Endometrial microvascular endothelial cells (primary cell): ENCODE results near the gene C1orf167. TPM values are rescaled to one million over a fixed set of nuclear protein-coding genes. Genes with fewer than 3 reads are reported as not detected.

Source experiments
- in situ Hi-C: cut with HindIII; loops from 2 replicates; pipeline ENCODE4 v1.10.0; 2017; ENCODE audit warnings: low sequenced_read_pairs, low pct_unique_long_range_greater_than_20kb; ENCODE audit errors: inconsistent ontology term
- total RNA-seq: library from RNA; depleted of rRNA; stranded (reverse); fragments of >200 nt; gene quantifications from one replicate; pipeline ENCODE4 v1.2.3, GENCODE V29; 2015; ENCODE audit errors: inconsistent ontology term

The C1orf167 gene
- total RNA-seq, 1 donor from 2014 or later, result not detected

DNA sequence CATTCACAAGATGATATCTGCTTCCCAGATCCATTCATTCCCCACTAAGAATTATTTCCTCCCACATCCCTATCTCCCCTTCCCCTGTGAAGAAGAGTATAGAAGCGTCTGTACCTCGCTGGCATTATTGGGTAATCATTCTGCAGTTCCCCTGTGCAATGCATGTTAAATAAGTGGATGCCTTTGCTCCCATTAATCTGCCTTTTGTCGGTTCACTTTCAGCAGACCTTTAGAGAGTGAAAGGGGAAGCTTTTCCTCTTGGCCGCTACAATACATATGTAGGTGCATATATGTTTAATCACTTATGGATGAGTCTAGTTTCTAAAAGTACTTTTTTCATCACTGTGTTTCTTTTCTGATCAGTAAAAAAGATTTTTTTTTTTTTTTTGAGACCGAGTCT is 51.0 kb downstream of the C1orf167 start:
- in situ Hi-C loops, result no loop called here

DNA sequence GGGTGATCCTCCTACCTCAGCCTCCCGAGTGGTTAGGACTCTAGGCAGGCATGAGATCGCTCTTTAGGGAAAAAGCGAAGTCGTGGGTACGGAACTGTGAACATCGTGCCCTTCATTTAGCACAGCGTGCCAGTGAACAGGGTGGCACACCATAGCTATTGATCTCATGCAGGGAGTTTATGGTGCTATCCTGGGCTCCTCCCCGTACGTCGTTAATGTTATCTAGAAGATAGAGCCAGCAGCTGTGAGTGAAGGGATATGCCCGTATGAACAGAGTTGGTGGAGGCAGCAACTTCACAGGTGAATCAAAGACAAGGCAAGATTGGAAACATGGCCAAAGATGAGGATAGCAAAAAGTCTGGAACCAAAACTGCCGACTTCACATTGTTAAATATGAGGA is 55.2 kb downstream of the C1orf167 start:
- in situ Hi-C loops, result no loop called here

DNA sequence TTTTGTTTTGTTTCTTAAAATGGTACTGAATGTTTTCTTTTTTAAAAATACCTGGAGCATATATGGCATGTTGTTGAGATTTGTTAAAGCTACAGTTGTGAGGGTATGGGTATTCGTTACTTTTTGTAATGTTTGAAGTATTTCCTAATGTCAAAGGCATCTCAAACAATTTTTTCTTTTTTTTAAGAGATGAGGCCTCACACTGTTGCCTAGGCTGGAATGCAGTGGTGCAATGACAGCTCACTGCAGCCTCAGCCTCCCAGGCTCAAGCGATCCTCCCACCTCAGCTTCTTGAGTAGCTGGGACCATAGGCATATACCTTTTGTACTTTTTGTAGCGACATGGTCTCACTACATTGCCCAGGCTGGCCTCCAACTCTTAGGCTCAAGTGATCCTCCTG is 60.1 kb downstream of the C1orf167 start:
- in situ Hi-C loops, result no loop called here

DNA sequence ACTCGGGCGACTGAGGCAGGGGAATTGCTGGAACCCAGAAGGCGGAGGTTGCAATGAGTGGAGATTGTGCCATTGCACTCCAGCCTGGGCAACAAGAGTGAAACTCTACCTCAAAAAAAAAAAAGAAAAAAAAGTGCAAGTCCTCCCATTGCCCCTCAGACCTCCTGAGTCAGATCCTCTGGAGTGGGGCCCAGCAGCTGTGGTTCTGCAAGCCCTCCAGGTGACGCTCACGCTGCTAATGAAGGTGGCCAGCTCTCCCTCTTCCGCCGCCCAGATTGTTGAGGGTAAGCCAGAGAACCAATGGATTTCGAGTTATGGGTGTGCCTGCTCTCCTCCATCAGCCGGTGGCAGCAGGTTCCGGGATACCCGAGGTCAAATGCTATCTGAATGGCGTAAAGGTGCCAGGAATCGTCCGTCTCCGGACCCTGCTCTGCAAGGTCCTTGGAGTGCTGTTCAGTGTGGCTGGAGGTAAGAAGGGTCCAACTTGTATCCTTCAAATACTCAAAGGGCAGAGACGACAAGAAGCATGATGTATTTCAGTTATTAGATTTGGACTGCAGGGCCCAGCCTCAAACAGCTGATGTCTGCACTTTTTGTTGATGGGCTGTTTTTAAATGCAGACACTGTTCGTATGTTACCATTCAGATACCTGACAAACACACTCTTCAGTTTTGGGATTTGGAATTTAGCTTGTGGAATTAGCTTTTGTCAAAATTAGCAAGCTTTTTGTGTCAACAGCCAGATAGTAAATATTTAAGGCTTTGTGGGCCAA is 61.6 kb downstream of the C1orf167 start:
- in situ Hi-C loops, result no loop called here

DNA sequence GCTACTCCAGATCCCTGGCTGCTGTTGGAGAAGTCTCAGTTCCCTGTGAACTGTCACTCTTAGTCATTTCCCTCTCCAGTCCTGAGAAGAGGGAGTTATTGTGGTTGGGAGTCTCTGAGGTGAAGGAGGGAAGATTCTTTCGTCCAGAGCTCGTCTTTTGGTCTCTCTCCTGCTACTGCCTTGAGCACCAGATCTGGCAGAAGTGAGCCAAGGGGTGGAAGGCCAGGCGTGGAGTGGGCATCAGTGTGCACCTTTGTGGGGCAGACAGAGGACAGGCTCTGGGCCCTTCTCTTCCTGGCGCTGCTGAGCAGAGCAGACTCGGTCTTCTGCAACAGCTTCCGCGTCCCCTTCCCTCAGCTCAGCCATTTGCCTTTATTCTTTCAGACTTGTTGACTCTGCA is 63.1 kb downstream of the C1orf167 start:
- in situ Hi-C loops, result no loop called here

DNA sequence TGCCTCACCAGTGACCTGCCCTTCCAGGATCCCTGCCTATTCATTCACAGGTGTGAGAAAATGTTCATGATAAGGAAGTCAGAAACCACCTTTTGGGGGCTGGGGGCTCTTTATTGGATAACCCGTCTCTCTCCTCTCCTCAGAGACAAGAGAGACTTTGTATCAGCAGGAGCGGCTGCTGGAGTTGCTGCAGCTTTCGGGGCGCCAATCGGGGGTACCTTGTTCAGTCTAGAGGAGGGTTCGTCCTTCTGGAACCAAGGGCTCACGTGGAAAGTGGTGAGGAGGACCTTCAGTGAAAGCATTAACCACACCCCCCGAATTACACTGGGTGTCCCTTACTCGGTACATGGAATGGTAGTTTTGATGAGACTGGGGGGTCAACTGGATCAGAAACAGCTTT is 65.0 kb downstream of the C1orf167 start:
- in situ Hi-C loops, result no loop called here

DNA sequence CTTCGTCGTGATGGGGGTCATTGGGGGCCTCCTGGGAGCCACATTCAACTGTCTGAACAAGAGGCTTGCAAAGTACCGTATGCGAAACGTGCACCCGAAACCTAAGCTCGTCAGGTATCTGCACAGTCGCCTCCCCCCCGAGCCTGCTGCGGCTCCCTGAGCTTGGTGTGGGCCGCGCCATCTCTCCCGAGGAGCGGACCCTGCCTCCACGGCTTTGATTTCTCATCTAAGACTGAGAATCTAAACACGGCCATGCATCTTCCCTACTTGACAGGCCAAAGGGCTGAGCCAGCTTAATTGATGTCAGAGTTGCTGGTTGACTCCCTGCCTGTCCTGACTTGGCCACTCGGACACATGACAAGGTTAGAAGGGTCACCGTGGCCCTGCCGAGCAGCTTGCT is 66.5 kb downstream of the C1orf167 start:
- in situ Hi-C loops, result no loop called here

DNA sequence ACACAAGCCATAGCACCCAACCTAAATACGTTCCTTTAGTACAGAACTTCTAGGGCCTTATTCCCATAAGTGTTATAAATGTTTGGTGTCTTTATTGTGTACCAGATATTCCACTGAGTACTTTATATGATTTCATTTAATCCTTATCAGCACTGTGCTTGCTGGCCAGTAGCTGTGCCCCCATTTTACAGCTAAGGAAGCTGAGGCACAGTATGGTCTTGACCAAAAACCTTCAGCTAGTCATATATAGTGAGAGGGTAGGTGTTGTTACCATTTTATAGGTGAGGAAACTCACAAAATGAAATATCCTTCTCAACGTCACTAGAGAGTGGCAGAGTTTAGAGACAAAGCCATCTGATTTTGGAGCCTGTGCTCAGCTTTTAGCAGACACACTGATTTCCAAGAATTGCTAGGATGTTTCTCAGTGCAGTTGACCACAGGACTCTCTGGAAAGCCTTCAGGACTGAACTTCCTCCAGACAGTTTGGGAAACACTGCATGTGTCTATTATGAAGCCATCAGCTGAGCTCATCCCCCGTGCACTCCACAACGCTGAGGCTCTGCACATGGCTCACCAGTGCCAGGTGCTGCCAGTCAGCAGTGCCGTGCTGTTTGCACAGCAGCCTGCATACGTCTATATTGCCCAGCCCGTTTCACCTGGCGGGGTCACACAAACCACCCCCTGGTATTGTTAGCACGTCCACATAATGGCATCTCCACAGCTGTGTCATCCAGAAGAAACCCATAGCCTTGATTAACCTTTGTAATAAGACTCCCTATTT is 70.1 kb downstream of the C1orf167 start:
- in situ Hi-C loops, result no loop called here

DNA sequence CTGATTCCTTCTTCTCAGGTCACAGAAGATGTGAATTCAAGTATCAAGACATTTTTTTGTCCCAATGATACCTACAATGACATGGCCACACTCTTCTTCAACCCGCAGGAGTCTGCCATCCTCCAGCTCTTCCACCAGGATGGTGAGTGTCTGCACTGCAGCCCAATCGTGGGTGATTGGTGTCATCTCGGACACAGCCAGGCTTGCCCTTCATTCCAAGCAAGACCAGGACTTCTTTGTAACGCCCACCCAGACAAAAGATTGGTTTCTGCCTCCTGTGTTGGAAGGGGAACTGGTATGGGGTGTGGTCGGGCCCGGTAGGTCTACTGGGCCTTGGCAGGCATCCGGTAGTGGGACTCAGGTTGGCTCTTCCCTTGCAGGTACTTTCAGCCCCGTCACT is 71.5 kb downstream of the C1orf167 start:
- in situ Hi-C loops, result no loop called here

DNA sequence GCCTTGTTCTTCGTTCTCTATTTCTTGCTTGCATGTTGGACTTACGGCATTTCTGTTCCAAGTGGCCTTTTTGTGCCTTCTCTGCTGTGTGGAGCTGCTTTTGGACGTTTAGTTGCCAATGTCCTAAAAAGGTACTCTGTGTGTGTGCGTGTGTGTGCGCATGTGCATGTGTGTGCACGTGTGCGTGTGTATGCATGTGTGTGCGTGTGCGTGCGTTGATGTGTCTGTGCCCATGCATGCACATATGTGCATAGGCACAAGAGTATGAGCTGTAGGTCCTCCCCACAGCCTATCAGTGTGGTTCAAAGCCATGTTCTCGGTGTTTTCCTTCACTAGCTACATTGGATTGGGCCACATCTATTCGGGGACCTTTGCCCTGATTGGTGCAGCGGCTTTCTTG is 71.9 kb downstream of the C1orf167 start:
- in situ Hi-C loops, result no loop called here

DNA sequence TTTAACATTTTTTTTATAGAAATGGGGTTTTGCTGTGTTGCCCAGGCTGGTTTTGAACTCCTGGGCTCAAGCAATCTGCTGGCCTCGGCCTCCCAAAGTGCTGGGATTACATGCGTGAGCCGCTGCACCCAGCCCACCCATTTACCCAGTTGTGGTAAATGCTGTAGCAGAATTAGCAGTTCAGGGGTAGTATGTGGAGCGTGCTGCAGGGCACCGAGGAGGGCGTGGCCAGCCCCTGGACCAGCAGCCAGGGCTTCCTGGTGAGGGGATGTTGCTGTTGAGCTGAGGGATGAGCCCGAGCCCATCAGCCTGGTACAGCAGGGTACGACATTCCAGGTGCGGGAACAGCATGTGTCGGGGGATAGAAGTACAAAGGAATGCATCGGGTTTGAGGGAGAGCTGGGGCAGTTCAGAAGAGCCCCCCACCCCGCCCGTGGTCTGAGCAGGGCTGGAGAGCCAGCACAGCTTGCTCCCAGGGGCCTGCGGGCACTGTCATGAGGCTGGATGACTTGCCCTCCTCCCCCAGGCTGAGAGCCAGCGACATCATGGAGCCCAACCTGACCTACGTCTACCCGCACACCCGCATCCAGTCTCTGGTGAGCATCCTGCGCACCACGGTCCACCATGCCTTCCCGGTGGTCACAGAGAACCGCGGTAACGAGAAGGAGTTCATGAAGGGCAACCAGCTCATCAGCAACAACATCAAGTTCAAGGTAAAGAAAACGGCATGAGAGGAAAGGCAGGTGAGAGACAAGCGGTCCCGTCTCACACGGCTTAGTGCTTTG is 73.6 kb downstream of the C1orf167 start:
- in situ Hi-C loops, result no loop called here

DNA sequence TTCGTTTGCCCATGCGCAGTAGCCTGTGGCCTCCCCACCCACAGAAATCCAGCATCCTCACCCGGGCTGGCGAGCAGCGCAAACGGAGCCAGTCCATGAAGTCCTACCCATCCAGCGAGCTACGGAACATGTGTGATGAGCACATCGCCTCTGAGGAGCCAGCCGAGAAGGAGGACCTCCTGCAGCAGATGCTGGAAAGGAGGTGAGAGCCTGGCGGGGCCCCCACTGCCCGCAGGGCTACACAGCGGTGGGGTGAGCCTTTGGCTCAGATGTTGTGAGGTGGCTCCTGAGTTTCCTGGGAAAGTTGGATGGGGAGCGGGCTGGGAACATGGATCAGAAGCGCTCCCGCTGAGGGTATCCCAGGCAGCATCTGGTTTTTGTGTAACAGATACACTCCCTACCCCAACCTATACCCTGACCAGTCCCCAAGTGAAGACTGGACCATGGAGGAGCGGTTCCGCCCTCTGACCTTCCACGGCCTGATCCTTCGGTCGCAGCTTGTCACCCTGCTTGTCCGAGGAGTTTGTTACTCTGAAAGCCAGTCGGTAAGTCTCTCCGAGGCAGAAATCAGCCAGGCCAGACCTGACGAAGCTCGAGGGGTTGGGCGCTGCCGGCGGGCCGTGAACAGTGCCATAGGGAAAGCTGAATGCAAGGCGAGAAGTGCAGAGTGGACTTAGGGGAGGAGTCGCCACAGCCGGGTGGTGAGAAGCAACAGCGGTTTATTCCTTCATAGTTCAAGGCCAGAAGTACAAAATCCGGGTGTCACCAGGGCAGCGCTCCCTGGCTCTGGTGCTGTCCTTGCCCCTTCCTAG is 75.2 kb downstream of the C1orf167 start:
- in situ Hi-C loops, result no loop called here

DNA sequence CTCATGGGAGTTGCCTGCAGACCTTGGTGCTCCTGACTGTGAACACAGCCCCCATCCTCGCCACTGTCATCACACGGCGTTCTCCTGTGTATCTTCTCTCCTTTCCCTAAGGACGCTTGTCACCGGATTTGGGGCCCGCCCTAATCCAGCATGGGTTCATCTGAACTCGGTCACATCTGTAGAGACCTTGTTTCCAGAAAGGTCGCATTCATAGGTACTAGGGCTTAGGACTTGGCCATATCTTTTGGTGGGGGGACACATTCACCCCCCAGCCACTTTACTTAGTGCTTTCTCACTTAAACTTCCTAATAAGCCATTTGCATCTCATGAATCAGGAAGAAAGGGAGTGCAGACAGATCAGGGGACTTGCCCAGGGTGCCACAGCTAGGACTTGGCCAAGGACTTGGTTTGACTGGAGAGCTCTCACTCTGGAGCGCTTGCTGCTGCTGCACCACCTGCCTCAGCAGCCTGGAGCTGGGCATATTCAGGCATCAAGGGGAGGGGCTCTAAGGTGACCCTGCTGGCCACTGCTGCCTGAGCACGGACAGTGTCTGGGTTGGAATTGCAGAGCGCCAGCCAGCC is 75.9 kb downstream of the C1orf167 start:
- in situ Hi-C loops, result no loop called here

DNA sequence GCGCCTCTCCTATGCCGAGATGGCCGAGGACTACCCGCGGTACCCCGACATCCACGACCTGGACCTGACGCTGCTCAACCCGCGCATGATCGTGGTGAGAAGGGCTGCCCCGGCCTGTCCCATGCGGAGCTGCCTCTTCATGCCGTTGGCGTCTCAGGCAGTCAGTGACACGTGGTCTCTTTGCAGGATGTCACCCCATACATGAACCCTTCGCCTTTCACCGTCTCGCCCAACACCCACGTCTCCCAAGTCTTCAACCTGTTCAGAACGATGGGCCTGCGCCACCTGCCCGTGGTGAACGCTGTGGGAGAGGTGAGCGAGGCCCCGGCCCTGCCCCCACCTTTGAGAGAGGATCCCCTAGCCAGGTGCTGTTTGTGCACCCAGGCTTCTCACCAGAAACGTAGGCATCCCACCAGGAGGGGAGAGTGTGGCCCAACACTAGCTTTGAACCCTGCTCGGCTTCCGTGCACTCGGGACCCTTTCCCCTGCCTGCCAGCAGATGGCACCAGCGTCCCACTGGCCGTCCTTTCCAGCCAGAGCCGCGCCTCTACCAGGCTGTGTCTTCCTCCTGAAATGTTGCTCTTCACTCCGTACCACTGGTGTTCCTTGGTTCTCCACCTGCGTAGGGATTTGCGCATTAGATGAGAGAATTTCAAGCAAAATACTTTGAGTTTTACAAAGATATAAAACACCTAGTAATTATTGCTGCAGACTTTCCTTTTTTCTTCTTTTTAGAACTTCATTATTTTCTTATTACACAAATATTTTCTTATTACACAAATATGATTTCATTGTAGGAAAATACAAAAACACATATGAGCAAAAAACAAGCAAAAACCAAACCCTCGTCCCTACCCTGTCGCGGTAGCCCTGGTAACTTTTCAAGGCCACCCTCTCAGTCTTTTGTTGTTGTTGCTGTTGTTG is 76.6 kb downstream of the C1orf167 start:
- in situ Hi-C loops, result no loop called here
